IMR-90 (cell line): ENCODE data around the gene IL18RAP. TPM values are rescaled to one million over a fixed set of nuclear protein-coding genes. Genes with fewer than 3 reads are reported as not detected.

ENCODE experiments used
- ATAC-seq: fragments of 200-7000 bp; cut with Tn5 transposase; 2 replicates; pipeline ENCODE4 v1.9.1; 2020; ENCODE audit warnings: low read depth, mild to moderate bottlenecking, moderate library complexity
- BruUV-seq: library from RNA; stranded (reverse); fragments of 400-500 nt; replicated peaks from 2 replicates; lab custom pipeline; 2021; lab: Mats Ljungman, UMichigan
- CTCF ChIA-PET: fragments of 300-600 bp; formaldehyde crosslinking; extraction: SDS; loops from one replicate; lab custom pipeline; 2021; ENCODE audit warnings: antibody characterized with exemption; lab: Yijun Ruan, JAX
- POLR2A ChIA-PET: fragments of 300-600 bp; sonication (Branson Sonifier 250); formaldehyde crosslinking; loops from one replicate; lab custom pipeline; 2022; ENCODE audit warnings: antibody characterized with exemption; ENCODE audit not compliant: unreplicated experiment; lab: Charles Lee
- DNase-seq: peaks from one replicate; pipeline ENCODE4 v3.0.0; 2013
- H2AFZ ChIP-seq: replicated peaks from 2 replicates; pipeline ENCODE3; 2013; ENCODE audit warnings: low read length, mild to moderate bottlenecking; ENCODE audit not compliant: poor library complexity
- H2AK5ac ChIP-seq: 2 replicates; pipeline ENCODE4 v1.6.1; 2013; ENCODE audit warnings: low read depth, low read length, inconsistent platforms
- H2AK9ac ChIP-seq: replicated peaks from 2 replicates; pipeline ENCODE3; 2013; ENCODE audit warnings: mild to moderate bottlenecking, low read depth, low read length, moderate library complexity; ENCODE audit not compliant: poor library complexity
- H2BK120ac ChIP-seq: 2 replicates; pipeline ENCODE4 v1.6.1; 2013; ENCODE audit warnings: low read depth, low read length, inconsistent platforms
- H2BK15ac ChIP-seq: 3 replicates; pipeline ENCODE4 v1.6.1; 2013; ENCODE audit warnings: low read depth, low read length, inconsistent platforms
- H2BK20ac ChIP-seq: 2 replicates; pipeline ENCODE4 v1.6.1; 2013; ENCODE audit warnings: low read depth, mild to moderate bottlenecking, inconsistent platforms, low read length, moderate library complexity
- H2BK5ac ChIP-seq: 2 replicates; pipeline ENCODE4 v1.6.1; 2013; ENCODE audit warnings: mild to moderate bottlenecking, low read depth, low read length, inconsistent platforms; ENCODE audit not compliant: poor library complexity, severe bottlenecking
- H3K14ac ChIP-seq: replicated peaks from 2 replicates; pipeline ENCODE4 v1.6.1; 2013; ENCODE audit warnings: low read depth, low read length, inconsistent platforms
- H3K18ac ChIP-seq: 2 replicates; pipeline ENCODE4 v1.6.1; 2013; ENCODE audit warnings: low read depth, low read length, control low read depth
- H3K23ac ChIP-seq: 2 replicates; pipeline ENCODE4 v1.6.1; 2013; ENCODE audit warnings: low read depth, low read length, inconsistent platforms
- H3K27ac ChIP-seq: 2 replicates; pipeline ENCODE4 v1.5.1; 2013; ENCODE audit warnings: mild to moderate bottlenecking, control low read depth, low read length; ENCODE audit not compliant: insufficient read depth
- H3K27me3 ChIP-seq: 2 replicates; pipeline ENCODE4 v1.6.1; 2013; ENCODE audit warnings: low read length; ENCODE audit not compliant: control insufficient read depth, insufficient read depth
- H3K36me3 ChIP-seq: 2 replicates; pipeline ENCODE4 v1.6.1; 2013; ENCODE audit warnings: low read length, mixed read lengths; ENCODE audit not compliant: control insufficient read depth, insufficient read depth
- H3K4ac ChIP-seq: 2 replicates; pipeline ENCODE4 v1.6.1; 2013; ENCODE audit warnings: low read depth, low read length, inconsistent platforms
- H3K4me1 ChIP-seq: 2 replicates; pipeline ENCODE4 v1.6.1; 2013; ENCODE audit warnings: low read length, mixed read lengths; ENCODE audit not compliant: control insufficient read depth, insufficient read depth
- H3K4me2 ChIP-seq: 2 replicates; pipeline ENCODE4 v1.6.1; 2013; ENCODE audit warnings: low read depth, mild to moderate bottlenecking, control low read depth, low read length, moderate library complexity
- H3K4me3 ChIP-seq: 2 replicates; pipeline ENCODE4 v1.5.1; 2013; ENCODE audit warnings: low read depth, mild to moderate bottlenecking, control low read depth, low read length, moderate library complexity; ENCODE audit not compliant: insufficient read depth
- H3K56ac ChIP-seq: 2 replicates; pipeline ENCODE4 v1.6.1; 2013; ENCODE audit warnings: low read length, inconsistent platforms; ENCODE audit not compliant: insufficient read depth; ENCODE audit errors: extremely low read depth
- H3K79me1 ChIP-seq, 2 experiments: 2 replicates each; pipeline ENCODE4 v1.6.1; 2013; ENCODE audit warnings: low read length in 2 of 2, inconsistent platforms in 1 of 2, low read depth in 1 of 2
- H3K9ac ChIP-seq: 2 replicates; pipeline ENCODE4 v1.6.1; 2013; ENCODE audit warnings: low read depth, low read length, control low read depth
- H3K9me1 ChIP-seq: 2 replicates; pipeline ENCODE4 v1.6.1; 2013; ENCODE audit warnings: low read length, inconsistent platforms; ENCODE audit not compliant: insufficient read depth
- H3K9me3 ChIP-seq: 2 replicates; pipeline ENCODE4 v1.6.1; 2013; ENCODE audit warnings: low read length; ENCODE audit not compliant: control insufficient read depth, insufficient read depth
- H4K20me1 ChIP-seq: 2 replicates; pipeline ENCODE4 v1.6.1; 2013; ENCODE audit warnings: low read length, inconsistent platforms; ENCODE audit not compliant: insufficient read depth
- H4K5ac ChIP-seq: 2 replicates; pipeline ENCODE4 v1.6.1; 2013; ENCODE audit warnings: mild to moderate bottlenecking, low read depth, low read length, control low read depth
- H4K8ac ChIP-seq, 2 experiments: 2 replicates each; pipeline ENCODE4 v1.6.1; 2013; ENCODE audit warnings: low read depth in 2 of 2, low read length in 2 of 2, control low read depth in 1 of 2, inconsistent platforms in 1 of 2
- H4K91ac ChIP-seq: 2 replicates; pipeline ENCODE4 v1.6.1; 2013; ENCODE audit warnings: low read depth, low read length, inconsistent platforms; ENCODE audit not compliant: insufficient read depth
- BHLHE40 ChIP-seq: fragments of 150-350 bp; IDR thresholded peaks from 2 replicates; pipeline ENCODE4 v1.6.1; 2016; ENCODE audit warnings: mild to moderate bottlenecking, low read depth, low read length
- CEBPB ChIP-seq: IDR thresholded peaks from 2 replicates; pipeline ENCODE4 v1.6.1; 2012; ENCODE audit warnings: low read depth, low read length, improper control_type of control experiment
- ELK1 ChIP-seq: fragments of 150-350 bp; IDR thresholded peaks from 2 replicates; pipeline ENCODE4 v1.6.1; 2016; ENCODE audit warnings: low read depth, mild to moderate bottlenecking, low read length, moderate library complexity, borderline replicate concordance
- FOS ChIP-seq: fragments of 150-350 bp; IDR thresholded peaks from 2 replicates; pipeline ENCODE4 v1.6.1; 2016; ENCODE audit warnings: low read depth, low read length
- MAZ ChIP-seq: IDR thresholded peaks from 2 replicates; pipeline ENCODE4 v1.6.1; 2012; ENCODE audit warnings: low read depth, mild to moderate bottlenecking, low read length, improper control_type of control experiment, moderate library complexity, borderline replicate concordance
- MXI1 ChIP-seq: IDR thresholded peaks from 2 replicates; pipeline ENCODE4 v1.6.1; 2012; ENCODE audit warnings: low read depth, mild to moderate bottlenecking, low read length, moderate library complexity, borderline replicate concordance
- NFE2L2 ChIP-seq: fragments of 150-350 bp; IDR thresholded peaks from 2 replicates; pipeline ENCODE4 v1.6.1; 2016; ENCODE audit warnings: low read depth, mild to moderate bottlenecking, low read length
- WGBS, 2 experiments: methylation state at CpG; one replicate each; pipeline versions ENCODE4 v1.1.5 to v1.1.7; 2013; ENCODE audit warnings: missing lambda C conversion rate in 2 of 2; ENCODE audit not compliant: insufficient read length in 1 of 2; ENCODE audit errors: extremely low coverage in 2 of 2; 5-methylcytosine and 5-hydroxymethylcytosine counted together
- dilution Hi-C: fragments of 300-500 bp; cut with HindIII; formaldehyde crosslinking; loops from one replicate; pipeline ENCODE4 v1.14.3; 2018; ENCODE audit warnings: low sequenced_read_pairs; ENCODE audit not compliant: unreplicated experiment
- in situ Hi-C: fragments of 300-500 bp; cut with MboI; formaldehyde crosslinking; loops from 3 replicates; pipeline ENCODE4 v1.14.3; 2019; ENCODE audit warnings: low sequenced_read_pairs, inconsistent platforms, mixed read lengths
- intact Hi-C: fragments of 100-400 bp; cut with micrococcal nuclease; formaldehyde crosslinking; loops from 2 replicates; pipeline ENCODE4 v1.10.0; 2022
- polyA plus RNA-seq, 3 experiments: library from polyadenylated mRNA; depleted of rRNA; stranded (reverse); fragments of >200 nt; gene quantifications; 2 replicates each; pipeline ENCODE4 v1.2.3, GENCODE V29; 2012; ENCODE audit warnings: low replicate concordance in 1 of 3
- total RNA-seq: library from RNA; depleted of rRNA; stranded (reverse); fragments of >200 nt; gene quantifications from 2 replicates; pipeline ENCODE4 v1.2.3, GENCODE V29; 2012

The IL18RAP gene
- total and polyA plus RNA-seq, 2 of the 4 experiments (the other 2 are of a cell fraction) = not detected

DNA sequence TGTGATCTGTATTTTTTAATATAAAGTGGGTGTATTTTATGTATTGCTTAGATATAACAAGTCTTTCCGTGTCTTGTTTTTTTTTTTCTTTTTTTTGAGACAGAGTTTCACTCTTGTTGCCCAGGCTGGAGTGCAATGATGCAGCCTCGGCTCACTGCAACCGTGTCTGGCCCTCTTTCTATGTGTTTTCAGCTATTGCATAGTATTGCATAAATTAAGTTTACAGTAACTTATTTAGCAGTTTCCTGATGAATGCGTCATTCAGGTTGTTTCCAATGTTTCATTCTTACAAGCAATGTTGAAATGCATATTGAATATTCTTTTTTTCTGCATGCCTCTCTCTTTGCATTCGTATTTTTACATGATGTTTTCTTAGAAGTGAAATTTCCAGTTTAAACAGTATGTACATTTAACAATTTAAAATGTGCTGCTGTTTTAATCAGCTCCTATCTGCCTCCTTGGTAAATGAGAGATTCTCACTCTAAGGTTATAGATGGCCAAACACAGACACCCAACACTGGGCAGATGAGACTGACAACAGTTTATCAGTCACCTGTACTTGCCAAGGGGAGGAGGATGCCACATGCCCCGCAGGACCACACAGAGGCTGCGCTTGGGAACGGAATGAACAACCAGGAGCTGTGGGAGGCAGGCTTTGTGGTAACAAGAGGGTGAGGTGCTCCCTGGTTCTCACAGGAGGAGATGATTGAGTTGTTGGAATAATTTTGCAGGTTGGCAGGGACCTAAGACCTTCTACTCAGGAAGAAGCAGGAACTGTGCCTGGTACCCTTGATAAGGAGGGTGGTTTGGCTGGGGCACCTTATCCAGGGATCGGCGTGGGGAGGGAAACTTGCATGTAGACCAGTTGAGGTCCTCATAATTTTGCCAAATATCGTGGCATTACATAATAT lies 57.6 kb downstream of the IL18RAP start:
- Histone ChIP-seq H3K9me1 (no peaks in the 10 kb centered on the region), H3K27me3 (peaks cover 11% of the 10 kb centered on the region), H4K20me1 (no peaks in the 10 kb centered on the region), H3K56ac (no peak overlapping the region), H3K9me3 (no peaks in the 10 kb centered on the region), H4K5ac (no peak overlapping the region), H2BK120ac (no peak overlapping the region), H3K27ac (no peak overlapping the region), H3K79me1 (no peaks in the 10 kb centered on the region), H2AFZ (no peak overlapping the region), H4K91ac (no peak overlapping the region), H3K9ac (no peak overlapping the region), H3K4me1 (no peaks in the 10 kb centered on the region), H4K8ac (no peak overlapping the region), H3K4me2 (no peak overlapping the region), H2BK15ac (no peak overlapping the region), H2AK5ac (no peak overlapping the region), H2BK5ac (no peak overlapping the region), H3K18ac (no peak overlapping the region), H3K36me3 (no peaks in the 10 kb centered on the region), H2AK9ac (no peak overlapping the region), H3K4ac (no peak overlapping the region), H2BK20ac (no peak overlapping the region), H3K23ac (no peak overlapping the region), H3K14ac (no peak overlapping the region), H3K4me3 (no peak overlapping the region)
- 14% methylated on average over 1 of the region's 11 CpGs; no CpG with 5 or more reads in 1 of the 2 experiments for WGBS, 2 experiments
- intact Hi-C loops (no loop called here), in situ Hi-C loops (no loop called here), dilution Hi-C loops (no loop called here)
- BruUV-seq = no TSS peak
- DNase-seq (no peak), ATAC-seq (no peak)
- CTCF ChIA-PET = no interaction called here
- POLR2A ChIA-PET = no interaction called here
- TF ChIP-seq NFE2L2 (no peak), ELK1 (no peak), MXI1 (no peak), CEBPB (no peak), FOS (no peak), MAZ (no peak), BHLHE40 (no peak)
